HG03558 (cell line): Measurements from ENCODE around the gene AGO1.

ENCODE experiments used
- ATAC-seq: cut with Tn5 transposase; IDR thresholded peaks from one replicate; pipeline ENCODE4 v1.9.1; 2021; ENCODE audit warnings: moderate number of reproducible peaks; ENCODE audit not compliant: unreplicated experiment; ENCODE audit errors: extremely low read depth

The AGO1 gene

GRCh38 chr1:35882945-35883634 is at the start of gene AGO1:
Gene AGO1 (plus strand): TSS chr1:35883209. CDS start chr1:35883422, 213 bp downstream.
- peak; percentile 71 for ATAC-seq

- ATAC-seq: no peak
These were observed 49.6 kb upstream of the AGO1 start for GRCh38 chr1:35833395-35833794.

GRCh38 chr1:35834218-35834617 is 48.8 kb upstream of the AGO1 start:
- no peak for ATAC-seq

DNA sequence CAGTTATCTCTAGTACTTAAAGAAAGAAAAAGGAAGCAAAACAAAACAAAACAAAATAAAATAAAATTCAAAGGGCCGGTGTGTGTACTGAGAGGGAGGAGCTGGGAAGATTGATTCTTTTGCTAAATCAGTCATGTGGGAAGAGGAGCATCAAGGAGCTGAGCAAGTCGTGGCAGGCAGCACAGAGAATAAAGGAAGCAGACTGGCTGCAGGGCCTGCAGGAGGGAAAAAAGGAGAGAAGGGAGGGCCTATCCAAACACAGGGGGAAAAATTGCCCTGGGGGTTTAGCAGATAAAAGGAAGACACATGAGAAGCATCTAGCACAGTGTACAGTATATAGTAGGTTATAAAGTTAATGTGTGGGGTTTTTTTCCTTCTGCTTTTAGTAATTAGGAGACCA is 47.6 kb upstream of the AGO1 start:
- no peak for ATAC-seq

GRCh38 chr1:35836734-35837133 is 46.3 kb upstream of the AGO1 start:
- no peak for ATAC-seq

DNA sequence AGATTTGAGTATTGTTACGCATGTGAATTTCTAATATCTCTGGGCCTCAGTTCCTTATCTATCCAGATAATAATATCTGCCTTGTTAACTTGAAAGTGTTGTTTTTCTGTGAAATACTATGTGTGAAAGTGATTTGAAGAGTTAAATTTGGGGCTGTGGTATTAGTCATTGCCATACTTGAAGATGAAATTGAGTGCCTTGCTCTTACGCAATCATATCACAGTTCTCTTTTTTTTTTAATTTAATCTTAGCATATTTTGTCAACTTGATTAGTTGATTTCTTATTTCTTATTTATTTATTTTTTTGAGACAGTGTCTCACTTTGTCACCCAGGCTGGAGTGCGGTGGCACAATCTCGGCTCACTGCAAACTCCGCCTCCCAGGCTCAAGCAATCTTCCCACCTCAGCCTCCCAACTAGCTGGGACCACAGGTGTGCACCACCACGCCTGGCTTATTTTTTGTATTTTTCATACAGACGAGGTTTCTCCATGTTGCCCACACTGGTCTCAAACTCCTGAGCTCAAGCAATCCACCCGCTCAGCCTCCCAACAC is 44.2 kb upstream of the AGO1 start:
- no peak for ATAC-seq

DNA sequence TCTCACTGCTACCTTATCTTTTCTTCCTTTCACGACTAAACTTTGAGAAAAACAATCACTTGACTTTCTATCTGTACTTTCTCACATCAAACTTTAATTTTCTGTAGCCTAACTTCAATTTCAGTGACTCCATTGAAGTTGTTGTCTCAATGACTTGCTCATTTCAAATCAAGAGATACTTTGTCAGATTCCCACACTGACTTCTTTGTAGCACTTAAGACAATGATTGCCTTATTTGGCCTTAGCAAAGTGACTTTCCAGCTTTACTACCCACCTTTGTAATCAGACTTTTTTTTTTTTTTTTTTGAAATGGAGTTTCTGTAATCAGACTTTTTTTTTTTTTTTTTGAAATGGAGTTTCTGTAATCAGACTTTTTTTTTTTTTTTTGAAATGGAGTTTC is 38.2 kb upstream of the AGO1 start:
- no peak for ATAC-seq

GRCh38 chr1:35845766-35846165 is 37.2 kb upstream of the AGO1 start:
- no peak for ATAC-seq

GRCh38 chr1:35847935-35848565 is 35.0 kb upstream of the AGO1 start:
- no peak for ATAC-seq

- ATAC-seq: no peak
These were observed 33.0 kb upstream of the AGO1 start for GRCh38 chr1:35850051-35850450.

DNA sequence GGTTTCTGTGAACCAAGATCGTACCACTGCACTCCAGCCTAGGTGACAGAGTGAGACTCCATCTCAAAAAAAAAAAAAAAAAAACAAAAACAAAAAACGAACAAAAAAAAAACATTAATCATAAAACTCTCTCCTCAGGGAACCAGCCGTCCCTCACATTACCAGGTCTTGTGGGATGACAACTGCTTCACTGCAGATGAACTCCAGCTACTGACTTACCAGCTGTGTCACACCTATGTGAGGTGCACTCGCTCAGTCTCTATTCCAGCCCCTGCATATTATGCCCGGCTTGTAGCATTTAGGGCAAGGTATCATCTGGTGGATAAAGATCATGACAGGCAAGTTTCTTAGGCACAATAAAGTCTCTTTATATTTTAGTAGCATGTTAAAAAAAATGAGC is 32.3 kb upstream of the AGO1 start:
- ATAC-seq: no peak

DNA sequence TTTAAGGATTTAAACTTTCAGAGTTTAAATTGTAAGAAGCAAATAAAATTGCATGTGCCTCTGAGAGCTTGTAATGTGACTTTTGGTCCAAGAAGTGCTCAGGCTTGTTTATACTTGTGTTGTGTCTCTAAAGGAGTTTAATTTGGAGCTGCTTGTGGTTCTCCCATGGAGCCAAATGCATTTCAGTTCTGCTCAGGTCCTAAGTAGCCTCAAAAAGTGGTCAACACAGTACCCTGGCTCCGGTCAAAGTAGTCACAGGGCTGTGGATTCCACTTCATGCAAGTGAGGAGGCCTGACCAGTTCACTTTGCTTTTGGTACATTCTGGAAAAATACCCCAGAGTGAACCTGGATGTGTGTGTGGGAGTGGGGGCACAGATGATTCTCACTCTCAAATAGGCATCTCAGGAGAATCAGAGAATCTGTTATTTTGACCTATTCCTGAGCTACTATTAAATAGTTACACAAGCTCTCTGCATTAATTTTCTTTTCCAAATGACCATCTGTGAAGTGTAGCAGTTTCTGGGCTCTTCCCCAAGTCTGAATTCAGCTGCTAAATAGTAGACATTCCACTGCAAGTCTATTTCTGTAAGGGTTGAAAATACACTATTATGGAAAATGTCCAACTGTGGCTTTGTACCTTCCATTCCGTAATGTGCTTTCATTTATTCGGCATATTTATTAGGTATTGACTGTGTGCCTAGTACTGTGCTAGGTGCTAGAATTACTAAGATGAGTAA is 31.7 kb upstream of the AGO1 start:
- no peak for ATAC-seq

DNA sequence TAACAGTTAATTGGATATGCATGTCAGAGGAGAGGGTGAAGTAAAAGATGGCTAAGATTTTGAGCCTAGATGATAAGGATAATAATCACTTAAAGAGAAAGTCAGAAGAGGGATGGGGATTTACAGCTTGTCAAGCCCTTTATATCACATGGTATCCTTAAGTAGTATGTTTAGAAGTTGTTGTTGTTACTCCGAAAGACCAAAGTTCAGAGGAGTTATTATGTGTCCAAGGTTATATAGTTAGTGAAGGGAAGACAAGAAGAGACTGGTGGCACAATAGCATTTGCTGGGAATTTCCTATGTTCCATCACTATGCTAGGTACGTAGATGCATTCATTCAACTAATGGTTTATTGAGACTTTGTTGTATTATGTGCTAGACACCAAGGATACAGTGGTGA is 30.8 kb upstream of the AGO1 start:
- no peak for ATAC-seq

- no peak for ATAC-seq
These were observed 27.9 kb upstream of the AGO1 start for GRCh38 chr1:35854989-35855700.

- ATAC-seq: no peak
These were observed 26.0 kb upstream of the AGO1 start for GRCh38 chr1:35856964-35857363.

DNA sequence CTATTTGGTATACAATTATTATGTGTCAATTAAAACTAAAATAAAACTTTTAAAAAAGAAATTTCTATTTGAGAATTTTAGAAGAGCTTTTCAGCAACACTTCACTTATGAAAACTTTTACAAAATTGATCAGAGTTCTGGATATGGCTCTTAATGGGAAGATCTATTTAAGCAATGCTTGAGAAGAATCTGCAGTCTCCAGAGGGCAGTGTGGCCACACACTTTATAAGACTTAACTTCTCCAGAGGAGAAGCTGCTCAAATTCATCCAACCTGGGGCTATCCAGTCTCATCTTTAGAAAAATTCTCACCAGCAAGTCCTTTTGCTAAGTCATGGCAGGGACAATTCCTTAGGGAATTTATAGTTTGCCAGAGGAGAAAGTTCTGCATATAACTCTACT is 25.2 kb upstream of the AGO1 start:
- ATAC-seq: no peak

GRCh38 chr1:35860696-35861095 is 22.3 kb upstream of the AGO1 start:
- ATAC-seq: no peak

GRCh38 chr1:35863136-35863535 is 19.9 kb upstream of the AGO1 start:
- no peak for ATAC-seq

- ATAC-seq: no peak
These were observed 19.0 kb upstream of the AGO1 start for GRCh38 chr1:35863881-35864625.

DNA sequence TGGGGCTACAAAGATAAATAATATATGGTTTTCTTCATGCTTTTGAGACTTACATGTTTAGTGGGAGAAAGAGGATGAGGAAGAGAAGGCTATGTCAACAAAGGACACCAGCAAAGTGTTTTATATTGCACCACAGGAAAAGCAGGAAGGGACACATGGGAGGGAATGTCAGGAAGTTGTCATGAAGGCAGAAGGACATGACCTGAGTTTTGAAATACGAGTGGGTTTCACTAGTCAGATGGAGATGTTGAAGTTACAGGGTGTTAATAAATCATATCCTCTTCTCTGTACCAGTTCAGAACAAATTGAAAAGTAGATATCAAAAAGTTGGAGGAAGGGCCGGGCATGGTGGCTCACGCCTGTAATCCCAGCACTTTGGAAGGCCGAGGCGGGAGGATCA is 18.2 kb upstream of the AGO1 start:
- ATAC-seq: no peak
